Neural progenitor cell (in vitro differentiated cells): ENCODE measurements around the gene C19orf67. TPM values are rescaled to one million over a fixed set of nuclear protein-coding genes. Genes with fewer than 3 reads are reported as not detected.

ENCODE experiments used
- DNase-seq: peaks from one replicate; pipeline ENCODE4 v3.0.0-alpha.2; 2016; ENCODE audit warnings: low spot score
- H2AFZ ChIP-seq: fragments of 200-600 bp; sonication (generic); replicated peaks from 2 replicates; pipeline ENCODE4 v1.6.1; 2016; ENCODE audit warnings: antibody characterized with exemption
- H3F3A ChIP-seq: fragments of 200-600 bp; sonication (generic); 2 replicates; pipeline ENCODE4 v1.6.1; 2016; ENCODE audit warnings: antibody characterized with exemption, low read depth
- H3K27ac ChIP-seq: fragments of 200-600 bp; sonication (generic); 2 replicates; pipeline ENCODE4 v1.5.1; 2016; ENCODE audit warnings: mild to moderate bottlenecking
- H3K27me3 ChIP-seq: fragments of 200-600 bp; sonication (generic); 2 replicates; pipeline ENCODE4 v1.6.1; 2016; ENCODE audit warnings: mild to moderate bottlenecking, moderate library complexity
- H3K36me3 ChIP-seq: fragments of 200-600 bp; sonication (generic); 2 replicates; pipeline ENCODE4 v1.5.1; 2016
- H3K4me1 ChIP-seq: fragments of 200-600 bp; sonication (generic); 2 replicates; pipeline ENCODE4 v1.6.1; 2016; ENCODE audit warnings: mixed run types
- H3K4me2 ChIP-seq: fragments of 200-600 bp; sonication (generic); 2 replicates; pipeline ENCODE4 v1.6.1; 2016
- H3K4me3 ChIP-seq: fragments of 200-600 bp; sonication (generic); 2 replicates; pipeline ENCODE4 v1.5.1; 2016
- H3K79me2 ChIP-seq: fragments of 200-600 bp; sonication (generic); 2 replicates; pipeline ENCODE4 v1.6.1; 2016; ENCODE audit warnings: low read depth
- H3K9ac ChIP-seq: fragments of 200-600 bp; sonication (generic); 2 replicates; pipeline ENCODE4 v1.6.1; 2016
- H3K9me3 ChIP-seq: fragments of 200-600 bp; sonication (generic); 2 replicates; pipeline ENCODE4 v1.5.1; 2016; ENCODE audit warnings: low read depth
- H4K20me1 ChIP-seq: fragments of 200-600 bp; sonication (generic); 2 replicates; pipeline ENCODE4 v1.6.1; 2016; ENCODE audit warnings: low read depth
- H3K27ac Mint-ChIP-seq: 3 replicates; pipeline ENCODE4 v1.8.0; 2021; ENCODE audit warnings: mixed read lengths
- H3K27me3 Mint-ChIP-seq: 2 replicates; pipeline ENCODE4 v1.8.0; 2022; ENCODE audit warnings: low read depth, mild to moderate bottlenecking, inconsistent platforms, moderate library complexity, mixed read lengths; ENCODE audit not compliant: insufficient read depth
- H3K36me3 Mint-ChIP-seq: 3 replicates; pipeline ENCODE4 v1.8.0; 2021; ENCODE audit warnings: mixed read lengths
- H3K4me1 Mint-ChIP-seq: 3 replicates; pipeline ENCODE4 v1.8.0; 2021; ENCODE audit warnings: mixed read lengths
- H3K4me3 Mint-ChIP-seq: 3 replicates; pipeline ENCODE4 v1.8.0; 2021; ENCODE audit warnings: mild to moderate bottlenecking, moderate library complexity, mixed read lengths
- H3K9me3 Mint-ChIP-seq: 3 replicates; pipeline ENCODE4 v1.8.0; 2020; ENCODE audit warnings: mixed read lengths
- EZH2 ChIP-seq: fragments of 200-600 bp; sonication (generic); IDR thresholded peaks from 2 replicates; pipeline ENCODE4 v1.6.1; 2017; ENCODE audit warnings: antibody characterized with exemption, mild to moderate bottlenecking, moderate library complexity
- EZH2phosphoT487 ChIP-seq: fragments of 200-600 bp; sonication (generic); IDR thresholded peaks from 2 replicates; pipeline ENCODE4 v1.6.1; 2017; ENCODE audit warnings: antibody characterized with exemption
- total RNA-seq: library from RNA; depleted of rRNA; stranded (reverse); fragments of >200 nt; gene quantifications from 2 replicates; pipeline ENCODE4 v1.2.3, GENCODE V29; 2015; ENCODE audit warnings: low replicate concordance
- TF ChIP-seq, protein P1 (sequence below): fragments of 200-600 bp; sonication (generic); IDR thresholded peaks from 2 replicates; pipeline ENCODE4 v1.5.1; 2017; ENCODE audit warnings: antibody characterized with exemption, mild to moderate bottlenecking

C19orf67 gene
- total RNA-seq, 1 donor from 2014 or later = not detected

DNA sequence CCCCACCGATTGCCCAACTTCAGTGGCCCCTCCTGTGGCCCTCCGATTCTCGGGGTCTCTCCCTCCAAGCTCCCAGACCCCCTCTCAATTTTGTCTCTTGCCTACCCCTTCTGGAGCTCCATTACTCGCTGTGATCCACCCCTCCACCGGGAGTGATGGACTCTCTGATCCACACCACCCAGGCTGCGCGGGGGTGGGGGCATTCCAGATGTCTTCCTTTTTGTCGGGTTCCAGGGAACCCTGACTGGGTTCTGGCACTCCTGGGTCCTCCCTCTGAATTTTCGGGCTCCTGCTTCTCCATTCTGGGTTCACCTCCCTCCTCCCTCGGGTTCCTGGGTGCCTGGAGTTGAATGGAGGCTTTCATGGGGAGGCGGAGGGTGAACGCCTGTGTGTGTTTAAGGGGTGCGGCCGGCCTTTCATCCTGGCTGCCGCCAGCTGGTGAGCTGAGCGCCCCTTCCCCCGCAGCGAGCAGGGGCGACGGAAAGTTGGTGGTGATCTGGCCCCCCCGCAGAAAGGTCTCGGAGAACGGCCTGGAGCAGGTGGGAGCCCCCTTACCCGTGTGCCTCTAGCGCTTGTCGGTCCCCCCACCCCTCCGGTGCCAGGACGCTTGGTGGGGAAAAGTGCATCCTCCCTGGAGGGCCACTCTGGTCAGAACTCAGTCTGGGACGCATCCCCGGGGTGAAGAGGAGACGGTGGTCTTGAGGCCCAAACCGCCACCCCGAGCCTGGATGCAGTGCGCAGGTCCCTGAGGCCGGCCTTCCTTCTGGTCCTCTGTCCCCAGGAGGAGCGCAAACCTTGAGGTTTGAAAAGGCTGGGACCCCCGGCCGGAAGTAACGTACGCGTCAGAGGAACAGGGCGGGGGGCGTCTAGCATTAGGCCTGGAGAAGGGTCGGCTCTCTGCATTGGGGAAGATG lies 11.4 kb downstream of the C19orf67 start:
- H3K9me3 Mint-ChIP-seq = no peaks in the 10 kb centered on the region
- H3K4me3 Mint-ChIP-seq = peak overlapping the region; percentile 95
- TF ChIP-seq, protein P1, sequence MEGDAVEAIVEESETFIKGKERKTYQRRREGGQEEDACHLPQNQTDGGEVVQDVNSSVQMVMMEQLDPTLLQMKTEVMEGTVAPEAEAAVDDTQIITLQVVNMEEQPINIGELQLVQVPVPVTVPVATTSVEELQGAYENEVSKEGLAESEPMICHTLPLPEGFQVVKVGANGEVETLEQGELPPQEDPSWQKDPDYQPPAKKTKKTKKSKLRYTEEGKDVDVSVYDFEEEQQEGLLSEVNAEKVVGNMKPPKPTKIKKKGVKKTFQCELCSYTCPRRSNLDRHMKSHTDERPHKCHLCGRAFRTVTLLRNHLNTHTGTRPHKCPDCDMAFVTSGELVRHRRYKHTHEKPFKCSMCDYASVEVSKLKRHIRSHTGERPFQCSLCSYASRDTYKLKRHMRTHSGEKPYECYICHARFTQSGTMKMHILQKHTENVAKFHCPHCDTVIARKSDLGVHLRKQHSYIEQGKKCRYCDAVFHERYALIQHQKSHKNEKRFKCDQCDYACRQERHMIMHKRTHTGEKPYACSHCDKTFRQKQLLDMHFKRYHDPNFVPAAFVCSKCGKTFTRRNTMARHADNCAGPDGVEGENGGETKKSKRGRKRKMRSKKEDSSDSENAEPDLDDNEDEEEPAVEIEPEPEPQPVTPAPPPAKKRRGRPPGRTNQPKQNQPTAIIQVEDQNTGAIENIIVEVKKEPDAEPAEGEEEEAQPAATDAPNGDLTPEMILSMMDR = no peak
- TF ChIP-seq EZH2 (peak; percentile 67), EZH2phosphoT487 (peak; percentile 38)
- H3K27me3 Mint-ChIP-seq = peaks cover 17% of the 10 kb centered on the region
- Histone ChIP-seq H3K36me3 (no peaks in the 10 kb centered on the region), H3K9ac (no peak overlapping the region), H3K4me2 (peak overlapping the region; percentile 95), H3F3A (peaks cover 23% of the 10 kb centered on the region), H3K27ac (no peak overlapping the region), H3K4me3 (peak overlapping the region; percentile 45), H3K79me2 (no peaks in the 10 kb centered on the region), H3K4me1 (peaks cover 6% of the 10 kb centered on the region), H3K27me3 (peaks cover 86% of the 10 kb centered on the region), H2AFZ (peak overlapping the region; percentile 92), H4K20me1 (no peaks in the 10 kb centered on the region), H3K9me3 (no peaks in the 10 kb centered on the region)
- no peak for DNase-seq
- H3K4me1 Mint-ChIP-seq = peaks cover 10% of the 10 kb centered on the region
- no peak overlapping the region for H3K27ac Mint-ChIP-seq
- H3K36me3 Mint-ChIP-seq = no peaks in the 10 kb centered on the region

GRCh38 chr19:14073261-14073924 lies 12.2 kb downstream of the C19orf67 start:
- peak overlapping the region; percentile 95 for H3K4me3 Mint-ChIP-seq
- peaks cover 23% of the 10 kb centered on the region for H3F3A ChIP-seq
- H3K9ac ChIP-seq = no peak overlapping the region
- no peaks in the 10 kb centered on the region for H3K79me2 ChIP-seq
- H3K27ac ChIP-seq = no peak overlapping the region
- H4K20me1 ChIP-seq = no peaks in the 10 kb centered on the region
- peaks cover 17% of the 10 kb centered on the region for H3K27me3 Mint-ChIP-seq
- peak; percentile 92 for DNase-seq
- peak overlapping the region; percentile 92 for H2AFZ ChIP-seq
- no peak overlapping the region for H3K27ac Mint-ChIP-seq
- peak overlapping the region; percentile 95 for H3K4me2 ChIP-seq
- TF ChIP-seq, protein P1 = peak; percentile 41
- TF ChIP-seq EZH2phosphoT487 = no peak
- peaks cover 10% of the 10 kb centered on the region for H3K4me1 Mint-ChIP-seq
- peaks cover 83% of the 10 kb centered on the region for H3K27me3 ChIP-seq
- no peaks in the 10 kb centered on the region for H3K9me3 Mint-ChIP-seq
- H3K36me3 ChIP-seq = no peaks in the 10 kb centered on the region
- peak overlapping the region; percentile 45 for H3K4me3 ChIP-seq
- peaks cover 6% of the 10 kb centered on the region for H3K4me1 ChIP-seq
- H3K36me3 Mint-ChIP-seq = no peaks in the 10 kb centered on the region
- no peaks in the 10 kb centered on the region for H3K9me3 ChIP-seq

DNA sequence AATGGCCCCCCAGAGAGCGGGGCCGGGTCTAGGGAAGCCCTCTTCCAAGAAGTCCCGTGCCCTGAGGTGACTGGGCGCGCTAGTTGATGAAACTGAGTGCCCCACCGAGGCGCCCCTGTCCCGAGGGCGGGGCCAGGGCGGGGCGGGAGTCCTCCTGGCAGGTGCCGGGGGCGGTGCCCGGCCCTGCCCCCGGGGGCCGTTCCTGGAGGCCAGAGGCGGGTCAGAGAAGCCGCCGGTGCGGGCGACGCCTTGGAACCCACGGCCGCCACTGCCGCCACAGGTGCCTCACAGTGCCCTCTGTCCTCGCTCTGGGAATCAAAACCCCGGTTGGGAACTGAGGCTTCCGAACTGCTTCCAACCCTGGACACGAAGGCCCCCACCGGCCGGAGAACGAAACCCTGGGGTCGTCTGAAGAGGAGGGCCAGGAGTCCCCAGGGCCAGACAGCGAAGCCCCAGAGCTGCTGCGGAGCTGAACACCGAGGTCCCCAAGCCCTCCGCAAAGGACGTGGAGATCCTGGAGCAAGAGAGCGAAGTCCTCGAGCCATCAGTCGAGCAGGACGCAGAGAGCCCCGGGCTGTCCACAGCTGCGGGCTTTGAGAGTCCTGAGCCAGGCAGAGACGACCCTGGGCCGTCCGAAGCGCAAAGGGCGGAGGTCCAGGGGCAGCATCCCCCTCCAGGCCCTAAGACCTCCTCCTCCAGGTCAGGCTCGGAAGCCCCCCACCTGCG lies 12.9 kb downstream of the C19orf67 start, which contains the start of gene MISP3:
MISP3 (plus strand) TSS at position 252 of the 726 bp plus-strand sequence. CDS start 524 bp downstream, outside the sequence.
- peaks cover 23% of the 10 kb centered on the region for H3F3A ChIP-seq
- H3K9me3 Mint-ChIP-seq = no peaks in the 10 kb centered on the region
- no peak within 1 kb of the TSS for H3K27ac Mint-ChIP-seq
- H3K27me3 ChIP-seq = peaks cover 76% of the 10 kb centered on the region
- H3K36me3 Mint-ChIP-seq = no peaks in the 10 kb centered on the region
- H3K9me3 ChIP-seq = no peaks in the 10 kb centered on the region
- no peak within 1 kb of the TSS for H3K9ac ChIP-seq
- no peaks in the 10 kb centered on the region for H3K36me3 ChIP-seq
- no peak within 1 kb of the TSS for H3K27ac ChIP-seq
- H2AFZ ChIP-seq = peak within 1 kb of the TSS; percentile 92
- no peaks in the 10 kb centered on the region for H4K20me1 ChIP-seq
- DNase-seq = peak; percentile 70
- peaks cover 10% of the 10 kb centered on the region for H3K4me1 Mint-ChIP-seq
- H3K79me2 ChIP-seq = no peaks in the 10 kb centered on the region
- H3K4me1 ChIP-seq = peaks cover 6% of the 10 kb centered on the region
- peak within 1 kb of the TSS; percentile 95 for H3K4me2 ChIP-seq
- H3K4me3 ChIP-seq = peak within 1 kb of the TSS; percentile 45
- peaks cover 14% of the 10 kb centered on the region for H3K27me3 Mint-ChIP-seq
- H3K4me3 Mint-ChIP-seq = peak within 1 kb of the TSS; percentile 95
- TF ChIP-seq EZH2phosphoT487 = peak; percentile 57
- TF ChIP-seq, protein P1 = no peak
- peak; percentile 80 for TF ChIP-seq EZH2
